Liver (tissue), 9 donors: ENCODE data around the gene GABRR1. TPM values are rescaled to one million over a fixed set of nuclear protein-coding genes. Genes with fewer than 3 reads are reported as not detected.

Source experiments
- DNase-seq: peaks from one replicate; pipeline ENCODE4 v3.0.0-alpha.2; 2017; ENCODE audit warnings: low spot score
- H3K27ac ChIP-seq, 2 donors: one replicate each; pipeline ENCODE4 v1.7.0; 2013; ENCODE audit warnings: inconsistent platforms in 2 of 2, low read length in 2 of 2, control low read depth in 1 of 2, low read depth in 1 of 2, mild to moderate bottlenecking in 1 of 2
- H3K27me3 ChIP-seq, 4 donors: one replicate each; pipeline versions ENCODE4 v1.6.1 to v1.7.0; 2013; ENCODE audit warnings: low read length in 3 of 4, inconsistent platforms in 1 of 4, mild to moderate bottlenecking in 1 of 4, moderate library complexity in 1 of 4; ENCODE audit not compliant: control insufficient read depth in 4 of 4, insufficient read depth in 4 of 4
- H3K36me3 ChIP-seq, 4 donors: one replicate each; pipeline versions ENCODE4 v1.6.1 to v1.7.0; 2013; ENCODE audit warnings: low read length in 3 of 4, mild to moderate bottlenecking in 3 of 4, low read depth in 1 of 4, moderate library complexity in 1 of 4; ENCODE audit not compliant: control insufficient read depth in 4 of 4, insufficient read depth in 3 of 4
- H3K4me1 ChIP-seq, 4 donors: one replicate each; pipeline versions ENCODE4 v1.6.1 to v1.7.0; 2013; ENCODE audit warnings: low read length in 3 of 4, mild to moderate bottlenecking in 3 of 4, moderate library complexity in 1 of 4; ENCODE audit not compliant: control insufficient read depth in 4 of 4, insufficient read depth in 4 of 4
- H3K4me3 ChIP-seq, 3 donors: one replicate each; pipeline versions ENCODE4 v1.6.1 to v1.7.0; 2013; ENCODE audit warnings: low read length in 3 of 3, control low read depth in 1 of 3, low read depth in 1 of 3, mild to moderate bottlenecking in 1 of 3
- H3K9ac ChIP-seq, 2 donors: one replicate each; pipeline ENCODE4 v1.7.0; 2013; ENCODE audit warnings: low read length in 2 of 2, mild to moderate bottlenecking in 2 of 2, moderate library complexity in 2 of 2, control low read depth in 1 of 2, low read depth in 1 of 2
- H3K9me3 ChIP-seq, 4 donors: one replicate each; pipeline versions ENCODE4 v1.6.1 to v1.7.0; 2013; ENCODE audit warnings: low read length in 3 of 4; ENCODE audit not compliant: control insufficient read depth in 4 of 4
- ATF3 ChIP-seq: IDR thresholded peaks from 2 replicates; pipeline ENCODE4 v1.6.1; 2016; ENCODE audit warnings: antibody characterized with exemption
- EGR1 ChIP-seq, 2 donors: IDR thresholded peaks; 2 replicates each; pipeline ENCODE4 v1.6.1; 2016 to 2018; ENCODE audit warnings: antibody characterized with exemption in 2 of 2, low read depth in 2 of 2
- FOXA1 ChIP-seq: IDR thresholded peaks from 2 replicates; pipeline ENCODE4 v1.6.1; 2016; ENCODE audit warnings: antibody characterized with exemption
- FOXA2 ChIP-seq: IDR thresholded peaks from 2 replicates; pipeline ENCODE4 v1.6.1; 2016; ENCODE audit warnings: antibody characterized with exemption
- GABPA ChIP-seq, 2 donors: IDR thresholded peaks in 1 of 2; conservative IDR thresholded peaks in 1 of 2; 2 replicates each; pipeline ENCODE4 v1.6.1; 2016; ENCODE audit warnings: antibody characterized with exemption in 2 of 2, mild to moderate bottlenecking in 1 of 2, moderate library complexity in 1 of 2
- HNF4A ChIP-seq, 2 donors: conservative IDR thresholded peaks; 2 replicates each; pipeline ENCODE4 v1.6.1; 2016; ENCODE audit warnings: antibody characterized with exemption in 2 of 2, mild to moderate bottlenecking in 2 of 2
- HNF4G ChIP-seq: IDR thresholded peaks from 2 replicates; pipeline ENCODE4 v1.6.1; 2016; ENCODE audit warnings: antibody characterized with exemption
- JUND ChIP-seq, 2 donors: IDR thresholded peaks; 2 replicates each; pipeline ENCODE4 v1.6.1; 2016; ENCODE audit warnings: antibody characterized with exemption in 2 of 2
- MAX ChIP-seq: IDR thresholded peaks from 2 replicates; pipeline ENCODE4 v1.6.1; 2016; ENCODE audit warnings: antibody characterized with exemption
- NR2F2 ChIP-seq: IDR thresholded peaks from 2 replicates; pipeline ENCODE4 v1.6.1; 2016; ENCODE audit warnings: antibody characterized with exemption
- RAD21 ChIP-seq, 2 donors: IDR thresholded peaks; 2 replicates each; pipeline ENCODE4 v1.6.1; 2016; ENCODE audit warnings: antibody characterized with exemption in 2 of 2, mild to moderate bottlenecking in 2 of 2
- RXRA ChIP-seq, 2 donors: IDR thresholded peaks; 2 replicates each; pipeline ENCODE4 v1.6.1; 2017 to 2018; ENCODE audit warnings: antibody characterized with exemption in 2 of 2, mild to moderate bottlenecking in 1 of 2
- SP1 ChIP-seq: IDR thresholded peaks from 2 replicates; pipeline ENCODE4 v1.6.1; 2018; ENCODE audit warnings: antibody characterized with exemption, mild to moderate bottlenecking
- TAF1 ChIP-seq: conservative IDR thresholded peaks from 2 replicates; pipeline ENCODE4 v1.6.1; 2016; ENCODE audit warnings: antibody characterized with exemption, mild to moderate bottlenecking
- YY1 ChIP-seq: IDR thresholded peaks from 2 replicates; pipeline ENCODE4 v1.6.1; 2016; ENCODE audit warnings: antibody characterized with exemption, mild to moderate bottlenecking
- ZBTB33 ChIP-seq: IDR thresholded peaks from 2 replicates; pipeline ENCODE4 v1.6.1; 2016; ENCODE audit warnings: antibody characterized with exemption
- WGBS: extraction: QIAGEN DNeasy Blood & Tissue Kit; methylation state at CpG from one replicate; pipeline ENCODE4 v1.1.7; 2013; 5-methylcytosine and 5-hydroxymethylcytosine counted together
- polyA plus RNA-seq, 2 donors: library from polyadenylated mRNA; stranded (reverse) in 1 of 2; unstranded in 1 of 2; fragments of 200-250 nt in 1 of 2; fragments of >200 nt in 1 of 2; fragmentation: Nextera tagmentation in 1 of 2; extraction: Ambion mirVana in 1 of 2; gene quantifications; one replicate each; pipeline versions ENCODE4 v1.2.1 to v1.2.3, GENCODE V29; 2013 to 2015
- total RNA-seq, 2 donors: library from RNA; depleted of rRNA; stranded (reverse); fragments of >200 nt; gene quantifications; one replicate each; pipeline ENCODE4 v1.2.3, GENCODE V29; 2014
- TF ChIP-seq, protein P1 (sequence below): IDR thresholded peaks from 2 replicates; pipeline ENCODE4 v1.6.1; 2016; ENCODE audit warnings: antibody characterized with exemption, mild to moderate bottlenecking
- TF ChIP-seq, protein P2 (sequence below): fragments of 150-350 bp; IDR thresholded peaks from 2 replicates; pipeline ENCODE4 v1.5.1; 2017; ENCODE audit warnings: improper control_type of control experiment, low read depth, low read length; ENCODE audit not compliant: missing input control
- donor health status: healthy.
- donor health status: healthy.
- donor health status: healthy.
- donor health status: healthy.
- donor health status: healthy.

The GABRR1 gene
- total and polyA plus RNA-seq, 4 donors, result not detected

- 88% methylated on average over 9 of the region's 9 CpGs for WGBS
- no peaks in the 10 kb centered on the region for H3K9me3 ChIP-seq
- no peak overlapping the region for H3K27ac ChIP-seq
- no peak overlapping the region for H3K9ac ChIP-seq
- DNase-seq, result no peak
- peaks cover 0 to 2% (median 0%) of the 10 kb centered on the region in 4 donors for H3K4me1 ChIP-seq
- H3K36me3 ChIP-seq, result no peaks in the 10 kb centered on the region
- no peaks in the 10 kb centered on the region for H3K27me3 ChIP-seq
- no peak overlapping the region for H3K4me3 ChIP-seq
- no peak for TF ChIP-seq GABPA (IDR thresholded peaks at IDR 0.05 in 1 of 2, conservative IDR thresholded peaks at IDR 0.05 in 1 of 2)
- TF ChIP-seq, protein P1, sequence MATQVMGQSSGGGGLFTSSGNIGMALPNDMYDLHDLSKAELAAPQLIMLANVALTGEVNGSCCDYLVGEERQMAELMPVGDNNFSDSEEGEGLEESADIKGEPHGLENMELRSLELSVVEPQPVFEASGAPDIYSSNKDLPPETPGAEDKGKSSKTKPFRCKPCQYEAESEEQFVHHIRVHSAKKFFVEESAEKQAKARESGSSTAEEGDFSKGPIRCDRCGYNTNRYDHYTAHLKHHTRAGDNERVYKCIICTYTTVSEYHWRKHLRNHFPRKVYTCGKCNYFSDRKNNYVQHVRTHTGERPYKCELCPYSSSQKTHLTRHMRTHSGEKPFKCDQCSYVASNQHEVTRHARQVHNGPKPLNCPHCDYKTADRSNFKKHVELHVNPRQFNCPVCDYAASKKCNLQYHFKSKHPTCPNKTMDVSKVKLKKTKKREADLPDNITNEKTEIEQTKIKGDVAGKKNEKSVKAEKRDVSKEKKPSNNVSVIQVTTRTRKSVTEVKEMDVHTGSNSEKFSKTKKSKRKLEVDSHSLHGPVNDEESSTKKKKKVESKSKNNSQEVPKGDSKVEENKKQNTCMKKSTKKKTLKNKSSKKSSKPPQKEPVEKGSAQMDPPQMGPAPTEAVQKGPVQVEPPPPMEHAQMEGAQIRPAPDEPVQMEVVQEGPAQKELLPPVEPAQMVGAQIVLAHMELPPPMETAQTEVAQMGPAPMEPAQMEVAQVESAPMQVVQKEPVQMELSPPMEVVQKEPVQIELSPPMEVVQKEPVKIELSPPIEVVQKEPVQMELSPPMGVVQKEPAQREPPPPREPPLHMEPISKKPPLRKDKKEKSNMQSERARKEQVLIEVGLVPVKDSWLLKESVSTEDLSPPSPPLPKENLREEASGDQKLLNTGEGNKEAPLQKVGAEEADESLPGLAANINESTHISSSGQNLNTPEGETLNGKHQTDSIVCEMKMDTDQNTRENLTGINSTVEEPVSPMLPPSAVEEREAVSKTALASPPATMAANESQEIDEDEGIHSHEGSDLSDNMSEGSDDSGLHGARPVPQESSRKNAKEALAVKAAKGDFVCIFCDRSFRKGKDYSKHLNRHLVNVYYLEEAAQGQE, result no peak
- no peak for TF ChIP-seq HNF4A (conservative IDR thresholded peaks at IDR 0.05)
- no peak for TF ChIP-seq ZBTB33
- no peak for TF ChIP-seq NR2F2
- no peak for TF ChIP-seq EGR1 (IDR thresholded peaks at IDR 0.05; ENCODE audit: low read depth in 2 of 2)
- no peak for TF ChIP-seq MAX
- TF ChIP-seq, protein P2, sequence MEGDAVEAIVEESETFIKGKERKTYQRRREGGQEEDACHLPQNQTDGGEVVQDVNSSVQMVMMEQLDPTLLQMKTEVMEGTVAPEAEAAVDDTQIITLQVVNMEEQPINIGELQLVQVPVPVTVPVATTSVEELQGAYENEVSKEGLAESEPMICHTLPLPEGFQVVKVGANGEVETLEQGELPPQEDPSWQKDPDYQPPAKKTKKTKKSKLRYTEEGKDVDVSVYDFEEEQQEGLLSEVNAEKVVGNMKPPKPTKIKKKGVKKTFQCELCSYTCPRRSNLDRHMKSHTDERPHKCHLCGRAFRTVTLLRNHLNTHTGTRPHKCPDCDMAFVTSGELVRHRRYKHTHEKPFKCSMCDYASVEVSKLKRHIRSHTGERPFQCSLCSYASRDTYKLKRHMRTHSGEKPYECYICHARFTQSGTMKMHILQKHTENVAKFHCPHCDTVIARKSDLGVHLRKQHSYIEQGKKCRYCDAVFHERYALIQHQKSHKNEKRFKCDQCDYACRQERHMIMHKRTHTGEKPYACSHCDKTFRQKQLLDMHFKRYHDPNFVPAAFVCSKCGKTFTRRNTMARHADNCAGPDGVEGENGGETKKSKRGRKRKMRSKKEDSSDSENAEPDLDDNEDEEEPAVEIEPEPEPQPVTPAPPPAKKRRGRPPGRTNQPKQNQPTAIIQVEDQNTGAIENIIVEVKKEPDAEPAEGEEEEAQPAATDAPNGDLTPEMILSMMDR, result no peak
- TF ChIP-seq SP1, result no peak
- TF ChIP-seq RXRA (IDR thresholded peaks at IDR 0.05), result no peak
- no peak for TF ChIP-seq RAD21 (IDR thresholded peaks at IDR 0.05)
- no peak for TF ChIP-seq ATF3
- TF ChIP-seq YY1, result no peak
- TF ChIP-seq FOXA2, result no peak
- no peak for TF ChIP-seq JUND (IDR thresholded peaks at IDR 0.05)
- no peak for TF ChIP-seq FOXA1
- no peak for TF ChIP-seq TAF1
- TF ChIP-seq HNF4G, result no peak
Measured at GRCh38 chr6:89133981-89134380, 83.2 kb downstream of the GABRR1 start.
